PC-9 (cell line): Measurements from ENCODE around the gene MEIS2.

Source experiments
- EZH2 ChIP-seq: fragments of 200-600 bp; sonication (generic); IDR thresholded peaks from 2 replicates; pipeline ENCODE4 v1.8.0; 2017; ENCODE audit warnings: antibody characterized with exemption, low read depth
- TF ChIP-seq, protein P1 (sequence below): fragments of 200-600 bp; sonication (generic); conservative IDR thresholded peaks from 2 replicates; pipeline ENCODE4 v1.6.1; 2017; ENCODE audit warnings: mixed run types, antibody characterized with exemption, mild to moderate bottlenecking, moderate library complexity

DNA sequence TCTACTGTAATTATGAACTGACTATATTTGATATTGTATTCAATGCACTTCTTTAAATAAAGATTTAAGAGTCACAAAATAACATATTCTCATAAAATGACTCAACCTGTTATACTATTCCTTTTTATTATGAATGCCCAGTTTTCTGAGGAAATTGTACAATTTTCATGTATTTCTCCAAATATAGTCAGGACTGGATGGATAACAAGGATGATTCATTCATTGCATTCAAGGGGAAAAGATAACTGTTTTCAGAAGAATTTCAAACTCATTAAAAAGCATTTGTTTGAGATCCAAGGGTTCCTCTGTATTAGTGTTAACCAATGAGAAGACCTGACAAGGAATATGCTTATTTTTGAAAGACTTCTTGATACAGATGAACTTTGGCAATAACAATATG, 163.7 kb downstream of the MEIS2 start:
- TF ChIP-seq, protein P1, sequence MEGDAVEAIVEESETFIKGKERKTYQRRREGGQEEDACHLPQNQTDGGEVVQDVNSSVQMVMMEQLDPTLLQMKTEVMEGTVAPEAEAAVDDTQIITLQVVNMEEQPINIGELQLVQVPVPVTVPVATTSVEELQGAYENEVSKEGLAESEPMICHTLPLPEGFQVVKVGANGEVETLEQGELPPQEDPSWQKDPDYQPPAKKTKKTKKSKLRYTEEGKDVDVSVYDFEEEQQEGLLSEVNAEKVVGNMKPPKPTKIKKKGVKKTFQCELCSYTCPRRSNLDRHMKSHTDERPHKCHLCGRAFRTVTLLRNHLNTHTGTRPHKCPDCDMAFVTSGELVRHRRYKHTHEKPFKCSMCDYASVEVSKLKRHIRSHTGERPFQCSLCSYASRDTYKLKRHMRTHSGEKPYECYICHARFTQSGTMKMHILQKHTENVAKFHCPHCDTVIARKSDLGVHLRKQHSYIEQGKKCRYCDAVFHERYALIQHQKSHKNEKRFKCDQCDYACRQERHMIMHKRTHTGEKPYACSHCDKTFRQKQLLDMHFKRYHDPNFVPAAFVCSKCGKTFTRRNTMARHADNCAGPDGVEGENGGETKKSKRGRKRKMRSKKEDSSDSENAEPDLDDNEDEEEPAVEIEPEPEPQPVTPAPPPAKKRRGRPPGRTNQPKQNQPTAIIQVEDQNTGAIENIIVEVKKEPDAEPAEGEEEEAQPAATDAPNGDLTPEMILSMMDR: no peak
- no peak for TF ChIP-seq EZH2
